DND-41 (cell line): Measurements from ENCODE around the gene CDH16.

Experiments used
- CTCF ChIP-seq: IDR thresholded peaks from 2 replicates; pipeline ENCODE4 v1.5.1; 2012; ENCODE audit warnings: borderline replicate concordance, low read length, moderate library complexity, mild to moderate bottlenecking; ENCODE audit not compliant: poor library complexity, severe bottlenecking; ENCODE audit errors: extremely low read depth
- EZH2 ChIP-seq: IDR thresholded peaks from 3 replicates; pipeline ENCODE4 v1.6.1; 2012; ENCODE audit warnings: borderline replicate concordance, low read depth, mild to moderate bottlenecking, moderate library complexity, low read length, inconsistent platforms; ENCODE audit not compliant: severe bottlenecking

GRCh38 chr16:66952430-66953110 is 33.9 kb upstream of the CDH16 start:
- TF ChIP-seq CTCF (no peak), EZH2 (no peak)
